Adrenal gland (tissue), 5 donors: ENCODE measurements around the gene TSSK3.
A peak's percentile ranks its signal among the peaks of the same experiment; 100 is the strongest.

ENCODE experiments used
- POLR2A ChIP-seq, 2 donors: fragments of 450-650 bp; IDR thresholded peaks; one replicate each; pipeline ENCODE4 v1.6.1; 2017; ENCODE audit warnings: antibody characterized with exemption in 2 of 2, mild to moderate bottlenecking in 2 of 2, moderate library complexity in 1 of 2
- TF ChIP-seq, protein P1 (sequence below), 6 experiments: fragments of 450-650 bp in 4 of 6; fragments of 200-600 bp in 2 of 6; sonication (generic) in 1 of 6; IDR thresholded peaks; 1 replicate in 5 of 6; 2 replicates in 1 of 6; pipeline versions ENCODE4 v1.5.1 to v1.8.0; 2016 to 2021; ENCODE audit warnings: antibody characterized with exemption in 6 of 6, mild to moderate bottlenecking in 2 of 6, moderate library complexity in 1 of 6
- donor health status: DM: no; HTN: no; CAD: no.

DNA sequence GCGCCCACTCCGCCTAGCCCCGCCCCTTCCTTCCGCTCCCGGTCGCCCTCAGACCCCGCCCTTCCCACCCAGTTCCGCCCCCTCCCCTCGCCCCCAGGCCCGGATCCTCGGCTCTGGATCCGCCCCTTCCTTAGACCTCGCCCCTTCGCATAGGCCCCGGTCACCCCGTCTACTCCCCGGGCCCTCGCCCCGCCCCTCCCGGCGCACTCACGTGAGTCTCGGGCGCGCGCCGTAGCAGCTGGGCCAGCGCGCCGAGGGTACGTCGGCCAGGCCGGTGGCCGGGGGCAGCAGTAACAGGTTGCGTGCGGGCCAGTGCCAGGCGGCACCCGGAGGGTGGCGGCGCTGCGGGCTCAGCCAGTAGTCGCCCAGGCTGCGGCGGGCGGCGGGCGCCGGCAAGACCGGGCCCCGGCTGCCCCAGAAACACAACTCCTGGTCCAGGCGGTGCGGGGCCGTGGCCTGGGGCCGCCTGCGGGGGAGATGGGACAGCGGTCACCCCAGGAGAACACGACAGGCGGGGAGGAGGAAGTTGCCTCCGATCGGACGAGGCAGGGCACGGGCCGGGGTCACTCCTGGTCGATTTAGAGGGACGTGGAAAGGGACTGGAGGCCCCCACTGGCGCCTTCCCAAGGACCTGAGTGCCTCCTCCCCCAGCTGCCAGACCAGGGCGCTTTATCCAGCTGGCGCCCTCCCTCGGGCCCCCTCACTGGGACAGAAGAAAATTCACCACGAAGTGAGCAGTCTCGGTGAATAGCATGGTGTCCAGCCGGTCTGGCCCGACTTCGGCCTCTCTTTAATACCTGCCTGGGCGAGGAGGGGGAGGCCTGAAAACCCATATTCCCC is 10.7 kb upstream of the TSSK3 start:
- TF ChIP-seq POLR2A (IDR thresholded peaks at IDR 0.05) = peak; percentile 93 to 97
- TF ChIP-seq, protein P1, sequence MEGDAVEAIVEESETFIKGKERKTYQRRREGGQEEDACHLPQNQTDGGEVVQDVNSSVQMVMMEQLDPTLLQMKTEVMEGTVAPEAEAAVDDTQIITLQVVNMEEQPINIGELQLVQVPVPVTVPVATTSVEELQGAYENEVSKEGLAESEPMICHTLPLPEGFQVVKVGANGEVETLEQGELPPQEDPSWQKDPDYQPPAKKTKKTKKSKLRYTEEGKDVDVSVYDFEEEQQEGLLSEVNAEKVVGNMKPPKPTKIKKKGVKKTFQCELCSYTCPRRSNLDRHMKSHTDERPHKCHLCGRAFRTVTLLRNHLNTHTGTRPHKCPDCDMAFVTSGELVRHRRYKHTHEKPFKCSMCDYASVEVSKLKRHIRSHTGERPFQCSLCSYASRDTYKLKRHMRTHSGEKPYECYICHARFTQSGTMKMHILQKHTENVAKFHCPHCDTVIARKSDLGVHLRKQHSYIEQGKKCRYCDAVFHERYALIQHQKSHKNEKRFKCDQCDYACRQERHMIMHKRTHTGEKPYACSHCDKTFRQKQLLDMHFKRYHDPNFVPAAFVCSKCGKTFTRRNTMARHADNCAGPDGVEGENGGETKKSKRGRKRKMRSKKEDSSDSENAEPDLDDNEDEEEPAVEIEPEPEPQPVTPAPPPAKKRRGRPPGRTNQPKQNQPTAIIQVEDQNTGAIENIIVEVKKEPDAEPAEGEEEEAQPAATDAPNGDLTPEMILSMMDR (IDR thresholded peaks at IDR 0.05) = peak in 1 of 6 experiments; percentile 3
